DND-41 (cell line): ENCODE data around the gene GATAD2B.
"Not testable (repeated sequence)": the region's sequence is repeated elsewhere in the genome, so short reads cannot be mapped to it uniquely, and the experiment has no call there.

Experiments
- ATAC-seq: fragments of 200-7000 bp; cut with Tn5 transposase; 3 replicates; pipeline ENCODE4 v1.9.1; 2021; ENCODE audit warnings: low read depth; ENCODE audit not compliant: insufficient read depth
- DNase-seq: peaks from one replicate; pipeline ENCODE4 v3.0.0-alpha.2; 2020
- H2AFZ ChIP-seq: 2 replicates; pipeline ENCODE4 v1.6.0; 2012; ENCODE audit warnings: low read depth, low read length
- H3K27ac ChIP-seq: 2 replicates; pipeline ENCODE4 v1.5.1; 2012; ENCODE audit warnings: low read length, inconsistent platforms
- H3K27me3 ChIP-seq: fragments of 200-600 bp; sonication (generic); 2 replicates; pipeline ENCODE4 v1.6.0; 2012; ENCODE audit warnings: low read length, mild to moderate bottlenecking, inconsistent platforms; ENCODE audit not compliant: insufficient read depth, poor library complexity
- H3K36me3 ChIP-seq: 2 replicates; pipeline ENCODE4 v1.5.1; 2012; ENCODE audit warnings: low read length, inconsistent platforms; ENCODE audit not compliant: insufficient read depth
- H3K4me1 ChIP-seq: 2 replicates; pipeline ENCODE4 v1.5.1; 2012; ENCODE audit warnings: mild to moderate bottlenecking, low read length; ENCODE audit not compliant: insufficient read depth
- H3K4me2 ChIP-seq: 2 replicates; pipeline ENCODE4 v1.6.0; 2012; ENCODE audit warnings: mild to moderate bottlenecking, moderate library complexity, low read length, inconsistent platforms; ENCODE audit not compliant: insufficient read depth
- H3K4me3 ChIP-seq, 2 experiments: fragments of 200-600 bp in 1 of 2; shearing (Covaris generic) in 1 of 2; 2 replicates each; pipeline ENCODE4 v1.5.1; 2012 to 2016; ENCODE audit warnings: inconsistent platforms in 2 of 2, low read length in 2 of 2, mild to moderate bottlenecking in 2 of 2, low read depth in 1 of 2, moderate library complexity in 1 of 2
- H3K79me2 ChIP-seq: 2 replicates; pipeline ENCODE4 v1.6.0; 2012; ENCODE audit warnings: low read length, inconsistent platforms; ENCODE audit not compliant: insufficient read depth
- H3K9ac ChIP-seq: 2 replicates; pipeline ENCODE4 v1.6.0; 2012; ENCODE audit warnings: low read depth, mild to moderate bottlenecking, inconsistent platforms, low read length, moderate library complexity
- H3K9me3 ChIP-seq: 2 replicates; pipeline ENCODE4 v1.5.1; 2012; ENCODE audit warnings: low read length, moderate library complexity, mild to moderate bottlenecking, inconsistent platforms; ENCODE audit not compliant: insufficient read depth, severe bottlenecking
- H4K20me1 ChIP-seq: 2 replicates; pipeline ENCODE4 v1.6.0; 2012; ENCODE audit warnings: low read length; ENCODE audit not compliant: insufficient read depth
- CTCF ChIP-seq: IDR thresholded peaks from 2 replicates; pipeline ENCODE4 v1.5.1; 2012; ENCODE audit warnings: borderline replicate concordance, low read length, moderate library complexity, mild to moderate bottlenecking; ENCODE audit not compliant: poor library complexity, severe bottlenecking; ENCODE audit errors: extremely low read depth
- EZH2 ChIP-seq: IDR thresholded peaks from 3 replicates; pipeline ENCODE4 v1.6.1; 2012; ENCODE audit warnings: borderline replicate concordance, low read depth, mild to moderate bottlenecking, moderate library complexity, low read length, inconsistent platforms; ENCODE audit not compliant: severe bottlenecking

Gene GATAD2B

GRCh38 chr1:153786038-153786790 is 136.6 kb downstream of the GATAD2B start:
- no peak overlapping the region for H3K4me3 ChIP-seq
- no peaks in the 10 kb centered on the region for H3K36me3 ChIP-seq
- H3K27ac ChIP-seq = no peak overlapping the region
- ATAC-seq (no peak), DNase-seq (no peak)
- H3K27me3 ChIP-seq = no peaks in the 10 kb centered on the region
- no peak for TF ChIP-seq CTCF
- TF ChIP-seq EZH2 = no peak
- H2AFZ ChIP-seq = no peak overlapping the region
- H3K9ac ChIP-seq = no peak overlapping the region
- H3K79me2 ChIP-seq = no peaks in the 10 kb centered on the region
- H3K4me2 ChIP-seq = no peak overlapping the region
- no peaks in the 10 kb centered on the region for H3K9me3 ChIP-seq
- peaks cover 19% of the 10 kb centered on the region for H3K4me1 ChIP-seq
- H4K20me1 ChIP-seq = no peaks in the 10 kb centered on the region

- DNase-seq = peak; percentile 95
- TF ChIP-seq CTCF (no peak), EZH2 (no peak)
- peak overlapping the region; percentile 98 for H2AFZ ChIP-seq
Observed at GRCh38 chr1:153783233-153784190, 139.3 kb downstream of the GATAD2B start.

GRCh38 chr1:153782648-153783047 is 140.1 kb downstream of the GATAD2B start:
- DNase-seq, H3K79me2 ChIP-seq, H4K20me1 ChIP-seq, H3K27me3 ChIP-seq, H3K9me3 ChIP-seq, H3K36me3 ChIP-seq, ATAC-seq: not testable (repeated sequence)
- Histone ChIP-seq H3K4me2 (peak overlapping the region; percentile 89), H3K4me1 (peaks cover 16% of the 10 kb centered on the region), H3K4me3 (peak overlapping the region in 1 of 2 experiments; percentile 73; a peak in 3 of 4 replicates), H3K27ac (peak overlapping the region; percentile 93), H2AFZ (peak overlapping the region; percentile 98), H3K9ac (peak overlapping the region; percentile 87)

More at GRCh38 chr1:153783233-153784190, 139.3 kb downstream of the GATAD2B start:
- peak overlapping the region; percentile 89 for H3K4me2 ChIP-seq
- H3K4me1 ChIP-seq = peaks cover 16% of the 10 kb centered on the region
- H3K36me3 ChIP-seq = no peaks in the 10 kb centered on the region
- peak overlapping the region; percentile 52 to 73 for H3K4me3 ChIP-seq
- H3K79me2 ChIP-seq = no peaks in the 10 kb centered on the region
- peak overlapping the region; percentile 93 for H3K27ac ChIP-seq
- no peaks in the 10 kb centered on the region for H4K20me1 ChIP-seq
- no peaks in the 10 kb centered on the region for H3K27me3 ChIP-seq
- peak; percentile 93 for ATAC-seq
- peak overlapping the region; percentile 87 for H3K9ac ChIP-seq
- H3K9me3 ChIP-seq = no peaks in the 10 kb centered on the region

- TF ChIP-seq EZH2 = no peak
- no peak for TF ChIP-seq CTCF
- no peak overlapping the region for H3K4me2 ChIP-seq
- H3K27me3 ChIP-seq = no peaks in the 10 kb centered on the region
- H3K9ac ChIP-seq = no peak overlapping the region
- H3K27ac ChIP-seq = no peak overlapping the region
- no peaks in the 10 kb centered on the region for H4K20me1 ChIP-seq
- H2AFZ ChIP-seq = no peak overlapping the region
- H3K9me3 ChIP-seq = no peaks in the 10 kb centered on the region
- DNase-seq = no peak
- no peak overlapping the region for H3K4me3 ChIP-seq
- H3K4me1 ChIP-seq = peaks cover 16% of the 10 kb centered on the region
- H3K79me2 ChIP-seq = no peaks in the 10 kb centered on the region
- no peak for ATAC-seq
- H3K36me3 ChIP-seq = no peaks in the 10 kb centered on the region; the same call in 1 of the 2 replicates
Observed at GRCh38 chr1:153780551-153780950, 142.2 kb downstream of the GATAD2B start.
